Small intestine (tissue), 16 donors: ENCODE data around the gene GAPT. TPM values are rescaled to one million over a fixed set of nuclear protein-coding genes. Genes with fewer than 3 reads are reported as not detected.

Experiments
- DNase-seq, 2 donors: peaks; one replicate each; pipeline versions ENCODE4 v3.0.0 to v3.0.0-alpha.2; 2013
- FAIRE-seq: peaks from 2 replicates; lab custom pipeline; 2012; peaks lifted over from hg19 to GRCh38; lab: Jason Lieb, UNC
- H3K27ac ChIP-seq, 3 donors: one replicate each; pipeline ENCODE4 v1.5.1; 2013; ENCODE audit warnings: low read length in 2 of 3, mild to moderate bottlenecking in 2 of 3, control low read depth in 1 of 3, inconsistent platforms in 1 of 3, low read depth in 1 of 3, moderate library complexity in 1 of 3
- H3K27me3 ChIP-seq, 3 donors: one replicate each; pipeline ENCODE4 v1.6.1; 2013; ENCODE audit warnings: low read length in 3 of 3, inconsistent platforms in 1 of 3; ENCODE audit not compliant: control insufficient read depth in 3 of 3, insufficient read depth in 3 of 3
- H3K36me3 ChIP-seq, 3 donors: one replicate each; pipeline ENCODE4 v1.6.1; 2013; ENCODE audit warnings: low read length in 3 of 3, inconsistent platforms in 1 of 3, low read depth in 1 of 3, mild to moderate bottlenecking in 1 of 3, moderate library complexity in 1 of 3; ENCODE audit not compliant: control insufficient read depth in 3 of 3, insufficient read depth in 2 of 3
- H3K4me1 ChIP-seq, 3 donors: one replicate each; pipeline ENCODE4 v1.6.1; 2013; ENCODE audit warnings: low read length in 2 of 3, inconsistent platforms in 1 of 3, low read depth in 1 of 3, mild to moderate bottlenecking in 1 of 3, moderate library complexity in 1 of 3; ENCODE audit not compliant: control insufficient read depth in 3 of 3, insufficient read depth in 2 of 3
- H3K4me3 ChIP-seq, 3 donors: one replicate each; pipeline ENCODE4 v1.5.1; 2013; ENCODE audit warnings: low read length in 3 of 3, control low read depth in 1 of 3, inconsistent platforms in 1 of 3, low read depth in 1 of 3, mild to moderate bottlenecking in 1 of 3, moderate library complexity in 1 of 3
- H3K9me3 ChIP-seq, 2 donors: one replicate each; pipeline ENCODE4 v1.6.1; 2013; ENCODE audit warnings: low read depth in 1 of 2, low read length in 1 of 2; ENCODE audit not compliant: control insufficient read depth in 2 of 2, insufficient read depth in 1 of 2
- WGBS, 3 donors: extraction: QIAGEN DNeasy Blood & Tissue Kit; methylation state at CpG; one replicate each; pipeline ENCODE4 v1.1.7; 2013; 5-methylcytosine and 5-hydroxymethylcytosine counted together
- long read RNA-seq, 10 donors: transcript quantifications; one replicate each; lab custom pipeline, GENCODE V29; 2026
- polyA plus RNA-seq, 4 donors: library from polyadenylated mRNA; stranded (reverse) in 3 of 4; unstranded in 1 of 4; fragments of 200-250 nt in 3 of 4; fragments of 120-200 nt in 1 of 4; gene quantifications; one replicate each; pipeline versions ENCODE4 v1.2.1 to v1.2.3, GENCODE V29; 2013
- donor health status: healthy with polysubstance abuse.
- donor health status: control.
- donor health status: control.
- donor health status: Bipolar disorder and iron deficiency.
- donor health status: healthy.

Gene GAPT
- polyA plus RNA-seq: 1 to 10 TPM in 1 of 4 donors, under 1 TPM in 2, not detected in 1; 0.46 to 5.1 (median 0.58) TPM
- long read RNA-seq, donor 1: 0 reads
- long read RNA-seq, donor 2: 0 reads
- long read RNA-seq, donor 3: 0 reads
- long read RNA-seq, donor 4: 0 reads
- long read RNA-seq, donor 5: 0 reads
- long read RNA-seq, donor 6: 0 reads
- long read RNA-seq, donor 7: 0 reads
- long read RNA-seq, donor 8: 0 reads
- long read RNA-seq, donor 9: 0 reads
- long read RNA-seq, donor 10: 0 reads

DNA sequence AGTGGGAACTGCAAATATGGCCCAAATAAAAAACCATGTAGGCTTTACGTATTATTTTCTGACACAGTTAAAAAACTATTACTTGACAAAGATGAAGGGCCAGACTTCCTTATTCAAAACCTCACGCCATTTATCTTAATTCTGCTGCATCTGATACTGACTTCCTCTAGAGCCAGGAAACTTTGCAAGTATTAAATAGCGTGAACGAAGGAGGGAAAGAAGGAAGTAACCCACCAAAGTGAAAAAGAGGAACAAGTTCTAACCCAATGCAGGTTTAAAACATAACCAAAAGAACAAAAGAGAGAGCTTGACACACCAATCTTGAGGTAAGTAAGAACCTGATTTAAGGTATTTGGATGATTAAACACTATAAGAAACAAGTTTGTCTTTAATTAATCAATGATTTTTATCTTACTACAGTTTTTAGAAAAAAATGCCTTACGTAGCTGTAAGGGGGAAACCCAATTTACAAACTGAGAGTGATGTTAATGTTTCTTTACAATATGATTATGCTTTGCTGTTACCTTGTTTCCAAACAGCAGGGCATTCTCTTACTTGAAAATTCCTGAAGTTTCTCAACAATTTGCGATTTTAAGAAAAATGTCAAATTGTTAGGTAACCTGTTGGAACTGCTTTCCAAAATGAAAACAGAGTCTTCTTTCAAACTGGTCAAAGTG lies at the start of gene GAPT:
Gene GAPT (plus strand): TSS at position 220 of the 677 bp plus-strand sequence. CDS start 3,102 bp downstream, outside the sequence.
- H3K9me3 ChIP-seq: no peaks in the 10 kb centered on the region
- H3K4me3 ChIP-seq: no peak within 1 kb of the TSS
- no peak for DNase-seq
- peaks cover 0 to 6% (median 0%) of the 10 kb centered on the region in 3 donors for H3K27me3 ChIP-seq
- no peak for FAIRE-seq
- H3K27ac ChIP-seq: no peak within 1 kb of the TSS
- H3K36me3 ChIP-seq: no peaks in the 10 kb centered on the region
- WGBS, 3 donors: 58 to 68% (median 61%) methylated on average over 6 of the region's 6 CpGs
- no peaks in the 10 kb centered on the region for H3K4me1 ChIP-seq

DNA sequence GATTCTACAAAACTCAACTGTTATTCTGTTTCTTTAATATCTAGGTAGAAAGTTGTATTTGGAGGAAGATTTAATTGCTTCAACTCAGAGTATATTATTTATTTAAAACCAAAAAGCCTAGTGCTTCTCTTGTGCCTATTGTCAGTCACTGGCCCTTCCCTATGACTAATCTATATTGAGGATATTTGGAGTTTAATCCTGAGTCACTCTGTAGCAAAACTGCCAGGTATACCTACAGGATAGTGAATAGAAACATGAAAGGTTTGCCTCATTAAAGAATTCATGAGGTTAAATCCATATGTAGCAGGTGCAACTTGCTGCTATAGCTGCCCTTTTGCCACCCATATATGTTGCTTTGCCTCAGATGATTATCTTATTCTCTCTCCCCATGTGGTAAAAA lies 46.4 kb upstream of the GAPT start:
- H3K9me3 ChIP-seq: peaks cover 0 to 12% of the 10 kb centered on the region in 2 donors
- H3K27ac ChIP-seq: no peak overlapping the region
- DNase-seq (no peak), FAIRE-seq (no peak)
- H3K36me3 ChIP-seq: no peaks in the 10 kb centered on the region
- H3K4me1 ChIP-seq: no peaks in the 10 kb centered on the region
- H3K4me3 ChIP-seq: no peak overlapping the region
- H3K27me3 ChIP-seq: no peaks in the 10 kb centered on the region

DNA sequence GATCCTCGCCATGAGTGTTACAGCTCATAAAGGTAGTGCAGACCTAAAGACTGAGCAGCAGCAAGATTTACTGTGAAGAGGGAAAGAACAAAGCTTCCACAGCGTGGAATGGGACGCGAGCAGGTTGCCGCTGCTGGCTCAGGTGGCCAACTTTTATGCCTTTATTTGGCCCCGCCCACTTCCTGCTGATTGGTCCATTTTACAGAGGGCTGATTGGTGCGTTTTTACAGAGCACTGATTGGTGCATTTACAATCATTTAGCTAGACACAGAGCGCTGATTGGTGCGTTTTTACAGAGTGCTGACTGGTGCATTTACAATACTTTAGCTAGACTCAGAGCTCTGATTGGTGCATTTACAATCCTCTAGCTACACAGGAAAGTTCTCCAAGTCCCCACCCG lies 45.2 kb upstream of the GAPT start:
- no peak overlapping the region for H3K4me3 ChIP-seq
- 79 to 89% (median 81%) methylated on average over 10 of the region's 10 CpGs for WGBS, 3 donors
- no peaks in the 10 kb centered on the region for H3K36me3 ChIP-seq
- H3K9me3 ChIP-seq: peaks cover 0 to 12% of the 10 kb centered on the region in 2 donors
- no peak for DNase-seq
- H3K27ac ChIP-seq: no peak overlapping the region
- FAIRE-seq: no peak
- H3K27me3 ChIP-seq: no peaks in the 10 kb centered on the region
- H3K4me1 ChIP-seq: no peaks in the 10 kb centered on the region

DNA sequence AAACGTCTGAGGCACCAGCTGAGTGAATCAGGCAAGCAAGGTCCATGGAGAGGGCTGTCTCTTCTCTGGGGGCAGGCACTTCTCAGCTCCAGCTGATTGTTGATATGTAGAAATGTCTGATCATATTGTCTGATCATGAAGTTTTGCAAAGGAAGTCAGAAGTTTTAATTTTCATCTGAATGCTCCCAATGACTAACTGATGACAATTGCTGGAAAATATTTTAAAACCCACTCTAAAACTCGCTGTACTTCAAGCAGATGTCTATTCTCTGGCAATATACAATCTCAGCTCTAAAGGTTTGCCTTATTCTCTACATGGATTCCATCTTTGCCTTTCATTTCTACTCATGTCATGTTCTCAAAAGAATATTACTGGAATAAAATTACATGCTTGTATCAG lies 44.0 kb upstream of the GAPT start:
- 57 to 78% (median 65%) methylated on average over 2 of the region's 2 CpGs for WGBS, 3 donors
- no peak for FAIRE-seq

DNA sequence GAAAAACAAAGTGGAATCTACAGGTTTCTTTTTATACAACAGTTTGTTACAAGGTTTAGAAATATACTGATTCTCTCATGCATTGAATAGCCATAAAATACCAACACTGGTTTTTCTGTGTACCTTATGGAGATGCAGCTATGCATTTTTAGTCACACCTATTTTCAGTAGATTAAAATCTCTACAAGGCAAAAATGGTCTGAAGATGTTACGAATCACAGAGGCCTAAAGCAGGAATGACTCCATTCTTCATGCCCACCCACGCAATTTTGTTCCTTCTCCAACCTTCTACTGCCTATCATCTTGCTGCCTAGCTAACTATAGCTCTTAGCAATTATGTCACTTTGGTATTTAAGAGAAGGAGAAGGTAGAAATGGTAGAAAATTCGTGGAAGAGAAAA lies 41.2 kb upstream of the GAPT start:
- WGBS, 3 donors: 72 to 79% (median 77%) methylated on average over 3 of the region's 3 CpGs
- peaks cover 0 to 5% (median 0%) of the 10 kb centered on the region in 3 donors for H3K4me1 ChIP-seq
- no peak for FAIRE-seq

More for the DNA sequence above, 44.0 kb upstream of the GAPT start:
- Histone ChIP-seq H3K36me3 (no peaks in the 10 kb centered on the region), H3K4me3 (no peak overlapping the region), H3K9me3 (peaks cover 0 to 12% of the 10 kb centered on the region in 2 donors), H3K4me1 (no peaks in the 10 kb centered on the region), H3K27ac (no peak overlapping the region), H3K27me3 (no peaks in the 10 kb centered on the region)
- no peak for DNase-seq

DNA sequence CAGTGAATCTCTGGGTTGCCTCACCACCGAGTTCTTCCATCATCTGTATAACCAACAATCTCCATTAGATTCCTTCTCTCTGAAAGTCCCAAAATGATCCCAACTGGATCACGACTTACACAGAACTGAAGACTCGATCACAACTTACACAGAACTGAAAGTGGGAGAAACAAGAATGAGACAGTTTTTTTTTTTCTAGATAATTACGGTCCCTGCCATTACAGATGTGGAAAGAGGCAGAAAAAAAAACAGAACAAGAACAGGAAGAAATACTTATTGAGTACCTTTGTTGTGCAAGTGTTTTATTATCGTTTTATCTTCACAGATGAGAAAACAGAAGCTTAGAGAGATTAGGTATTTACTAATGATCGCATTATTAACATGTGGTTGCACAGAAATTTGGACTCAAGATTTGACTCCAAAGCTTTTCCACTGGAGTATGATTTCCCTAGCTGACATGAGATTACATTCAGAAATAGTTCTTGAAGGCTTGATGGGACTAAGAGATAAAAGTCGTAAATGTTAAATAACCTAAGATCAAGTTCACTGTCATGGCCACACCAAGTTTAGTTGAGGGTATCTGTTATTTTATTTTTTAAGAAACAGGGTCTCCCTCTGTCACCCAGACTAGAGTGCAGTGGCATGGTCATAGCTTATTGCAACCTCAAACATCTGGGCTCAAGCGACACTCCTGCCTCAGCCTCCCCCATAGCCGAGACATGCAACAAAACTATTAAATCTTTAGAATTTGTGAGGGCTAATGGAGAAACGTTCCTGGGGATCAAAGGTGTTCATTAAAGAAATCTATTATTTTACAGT lies 40.2 kb upstream of the GAPT start:
- Histone ChIP-seq H3K27ac (no peak overlapping the region), H3K4me3 (no peak overlapping the region), H3K27me3 (no peaks in the 10 kb centered on the region), H3K4me1 (peaks cover 0 to 5% (median 0%) of the 10 kb centered on the region in 3 donors), H3K9me3 (peaks cover 0 to 3% of the 10 kb centered on the region in 2 donors), H3K36me3 (peaks cover 0 to 4% (median 2%) of the 10 kb centered on the region in 3 donors)
- WGBS, 3 donors: 54 to 70% (median 55%) methylated on average over 10 of the region's 10 CpGs
- FAIRE-seq: no peak
- no peak for DNase-seq

More for the DNA sequence above, 41.2 kb upstream of the GAPT start:
- Histone ChIP-seq H3K36me3 (peaks cover 0 to 2% (median 0%) of the 10 kb centered on the region in 3 donors), H3K4me3 (no peak overlapping the region), H3K27ac (no peak overlapping the region), H3K27me3 (no peaks in the 10 kb centered on the region), H3K9me3 (peaks cover 0 to 8% of the 10 kb centered on the region in 2 donors)
- DNase-seq: no peak

DNA sequence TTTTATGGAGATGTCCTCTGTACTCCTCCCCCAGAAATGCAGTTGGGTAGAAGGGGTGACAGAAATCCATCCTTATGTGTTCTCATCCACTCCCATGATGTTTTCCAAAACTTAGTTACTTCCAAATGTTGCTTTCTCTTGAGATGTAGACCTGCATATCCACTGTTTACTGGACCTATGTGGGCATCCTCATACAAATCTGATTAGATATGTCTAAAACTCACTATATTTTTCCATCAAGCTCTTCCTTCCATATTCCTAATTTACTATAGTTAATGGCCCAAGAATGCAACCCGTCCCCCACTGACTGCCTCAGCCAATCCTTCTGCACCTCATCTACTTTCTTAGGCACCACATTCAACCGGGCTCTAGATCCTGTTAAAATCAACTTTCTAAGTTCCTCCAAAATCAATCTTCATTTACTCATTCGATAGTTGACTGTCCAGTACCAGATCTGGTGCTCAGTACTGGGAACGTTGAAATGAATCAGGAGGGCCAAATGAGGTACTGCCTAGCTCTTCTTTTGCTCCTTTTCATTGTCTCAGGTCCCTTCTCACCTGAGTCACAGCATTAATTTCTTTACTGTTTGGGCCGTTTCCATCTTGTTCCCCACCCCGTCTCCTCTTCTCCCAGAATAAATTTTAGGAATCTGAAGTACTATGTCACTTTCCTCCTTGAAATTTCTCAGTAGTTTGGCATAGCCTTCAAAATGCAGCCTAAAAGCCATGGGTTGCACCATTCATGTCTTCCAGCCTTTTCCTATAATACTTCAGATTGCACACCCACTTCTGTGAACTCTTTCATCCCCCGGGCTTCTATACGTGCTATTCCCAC lies 39.3 kb upstream of the GAPT start:
- no peak overlapping the region for H3K4me3 ChIP-seq
- H3K27me3 ChIP-seq: no peaks in the 10 kb centered on the region
- DNase-seq (no peak), FAIRE-seq (no peak)
- H3K9me3 ChIP-seq: no peaks in the 10 kb centered on the region
- peaks cover 0 to 5% (median 3%) of the 10 kb centered on the region in 3 donors for H3K36me3 ChIP-seq
- H3K27ac ChIP-seq: no peak overlapping the region
- 91 to 92% (median 91%) methylated on average over 8 of the region's 8 CpGs for WGBS, 3 donors
- peaks cover 0 to 5% (median 0%) of the 10 kb centered on the region in 3 donors for H3K4me1 ChIP-seq
